Gastroesophageal sphincter (tissue), 3 donors: Measurements from ENCODE around the gene NPPA.

Experiments used
- CTCF ChIP-seq, 4 experiments: fragments of 200-600 bp in 2 of 4; fragments of 450-650 bp in 2 of 4; sonication (generic) in 1 of 4; IDR thresholded peaks; one replicate each; pipeline ENCODE4 v1.5.1; 2017 to 2019; ENCODE audit warnings: antibody characterized with exemption in 4 of 4, mild to moderate bottlenecking in 2 of 4, moderate library complexity in 2 of 4
- POLR2A ChIP-seq, 2 donors: fragments of 450-650 bp; IDR thresholded peaks; one replicate each; pipeline ENCODE4 v1.6.1; 2017; ENCODE audit warnings: antibody characterized with exemption in 2 of 2, mild to moderate bottlenecking in 2 of 2, moderate library complexity in 1 of 2

GRCh38 chr1:11839727-11840705 is 7.6 kb downstream of the NPPA start:
- TF ChIP-seq POLR2A (IDR thresholded peaks at IDR 0.05) (no peak), CTCF (IDR thresholded peaks at IDR 0.05) (no peak)
